GM12878 (cell line): ENCODE measurements around the gene FAM120B. TPM values are rescaled to one million over a fixed set of nuclear protein-coding genes. Genes with fewer than 3 reads are reported as not detected.
"Not testable (repeated sequence)": the region's sequence is repeated elsewhere in the genome, so short reads cannot be mapped to it uniquely, and the experiment has no call there.

Experiments used
- ATAC-seq: fragments of 200-7000 bp; cut with Tn5 transposase; 3 replicates; pipeline ENCODE4 v1.9.1; 2020; ENCODE audit warnings: mild to moderate bottlenecking, moderate library complexity
- BruUV-seq: library from RNA; stranded (reverse); fragments of 400-500 nt; replicated peaks from 2 replicates; lab custom pipeline; 2021; lab: Mats Ljungman, UMichigan
- CTCF ChIA-PET: fragments of 300-600 bp; sonication (Branson Sonifier 250); formaldehyde crosslinking; extraction: SDS; loops from one replicate; lab custom pipeline; 2021; ENCODE audit warnings: inconsistent platforms; lab: Yijun Ruan, JAX
- POLR2A ChIA-PET: fragments of 350-600 bp; formaldehyde crosslinking; extraction: SDS; loops from one replicate; lab custom pipeline; 2021; ENCODE audit warnings: inconsistent platforms; lab: Charles Lee
- RAD21 ChIA-PET: fragments of 300-600 bp; sonication (Branson Sonifier 250); formaldehyde crosslinking; loops from one replicate; lab custom pipeline; 2023; ENCODE audit warnings: antibody characterized with exemption; ENCODE audit not compliant: unreplicated experiment; lab: Charles Lee
- SMC1A ChIA-PET: fragments of 300-600 bp; sonication (Branson Sonifier 250); formaldehyde crosslinking; loops from one replicate; lab custom pipeline; 2023; ENCODE audit not compliant: unreplicated experiment, uncharacterized antibody; lab: Charles Lee
- DNase-seq: peaks from one replicate; pipeline ENCODE4 v3.0.0-alpha.2; 2011; ENCODE audit warnings: low read depth, low spot score
- FAIRE-seq: peaks from 3 replicates; lab custom pipeline; 2011; peaks lifted over from hg19 to GRCh38; lab: Jason Lieb, UNC
- H2AFZ ChIP-seq: 2 replicates; pipeline ENCODE4 v1.6.0; 2011; ENCODE audit warnings: low read depth, low read length, control low read depth; ENCODE audit not compliant: control insufficient read depth
- H3K27ac ChIP-seq: 2 replicates; pipeline ENCODE4 v1.5.1; 2011; ENCODE audit warnings: control low read depth; ENCODE audit not compliant: control insufficient read depth, insufficient read depth
- H3K27me3 ChIP-seq, 2 experiments: replicated peaks in 1 of 2; 2 replicates each; pipeline versions ENCODE4 v1.6.0 to v1.6.1; 2011; ENCODE audit warnings: low read length in 1 of 2; ENCODE audit not compliant: control insufficient read depth in 2 of 2, insufficient read depth in 2 of 2
- H3K36me3 ChIP-seq, 2 experiments: 2 replicates each; pipeline ENCODE4 v1.5.1; 2011; ENCODE audit warnings: low read length in 1 of 2; ENCODE audit not compliant: control insufficient read depth in 2 of 2, insufficient read depth in 2 of 2
- H3K4me1 ChIP-seq: 2 replicates; pipeline ENCODE4 v1.6.1; 2011; ENCODE audit warnings: mild to moderate bottlenecking, low read length, moderate library complexity, mixed read lengths; ENCODE audit not compliant: control insufficient read depth, insufficient read depth
- H3K4me2 ChIP-seq: 2 replicates; pipeline ENCODE4 v1.6.0; 2011; ENCODE audit warnings: control low read depth; ENCODE audit not compliant: control insufficient read depth, insufficient read depth
- H3K4me3 ChIP-seq: fragments of 200-600 bp; sonication (generic); 2 replicates; pipeline ENCODE4 v1.5.1; 2016
- H3K79me2 ChIP-seq: 2 replicates; pipeline ENCODE4 v1.6.0; 2011; ENCODE audit warnings: low read length; ENCODE audit not compliant: control insufficient read depth, insufficient read depth
- H3K9ac ChIP-seq: 2 replicates; pipeline ENCODE4 v1.8.0; 2011; ENCODE audit warnings: low read length, control low read depth, mixed read lengths; ENCODE audit not compliant: control insufficient read depth, insufficient read depth
- H3K9me3 ChIP-seq: replicated peaks from 3 replicates; pipeline ENCODE4 v1.5.1; 2011; ENCODE audit warnings: mild to moderate bottlenecking, low read length; ENCODE audit not compliant: control insufficient read depth, insufficient read depth
- H4K20me1 ChIP-seq: 2 replicates; pipeline ENCODE4 v1.6.0; 2011; ENCODE audit not compliant: control insufficient read depth, insufficient read depth
- CEBPZ ChIP-seq: fragments of 150-350 bp; IDR thresholded peaks from 2 replicates; pipeline ENCODE4 v1.6.1; 2016; ENCODE audit warnings: low read depth, low read length
- CHD4 ChIP-seq: fragments of 200-600 bp; sonication (generic); IDR thresholded peaks from 2 replicates; pipeline ENCODE4 v1.6.1; 2016; ENCODE audit warnings: mild to moderate bottlenecking
- ELK1 ChIP-seq: IDR thresholded peaks from 2 replicates; pipeline ENCODE4 v1.6.1; 2012; ENCODE audit warnings: low read depth, low read length, improper control_type of control experiment
- PAX8 ChIP-seq: fragments of 450-650 bp; IDR thresholded peaks from 2 replicates; pipeline ENCODE4 v1.6.1; 2017; ENCODE audit warnings: mild to moderate bottlenecking, moderate library complexity
- WGBS: methylation state at CpG from one replicate; pipeline ENCODE4 v1.1.6; 2016; ENCODE audit warnings: low lambda C conversion rate; ENCODE audit not compliant: insufficient replicate concordance, insufficient coverage; ENCODE audit errors: missing lambda C conversion rate; 5-methylcytosine and 5-hydroxymethylcytosine counted together
- in situ Hi-C: fragments of 300-500 bp; cut with MboI; formaldehyde crosslinking; loops from 9 replicates; pipeline ENCODE4 v1.14.3; 2018; ENCODE audit warnings: mixed read lengths
- intact Hi-C: fragments of 100-400 bp; cut with micrococcal nuclease; formaldehyde crosslinking; loops from one replicate; pipeline ENCODE4 v1.14.2; 2022; ENCODE audit not compliant: unreplicated experiment
- polyA plus RNA-seq, 11 experiments: library from polyadenylated mRNA; depleted of rRNA in 4 of 11; unstranded in 6 of 11; stranded (reverse) in 5 of 11; fragments of >200 nt; fragmentation: Nextera tagmentation in 4 of 11; fragmentation: Illumina TruSeq in 1 of 11; extraction: Ambion mirVana in 4 of 11; extraction: Trizol in 1 of 11; gene quantifications; 1 replicate in 1 of 11; 2 replicates in 10 of 11; pipeline versions ENCODE4 v1.2.1 to v1.2.3, GENCODE V29; 2011 to 2016; ENCODE audit warnings: inconsistent platforms in 2 of 11, missing spikeins in 2 of 11, low read depth in 1 of 11
- total RNA-seq, 4 experiments: library from RNA; depleted of rRNA in 3 of 4; stranded (reverse); fragments of >200 nt in 3 of 4; fragmentation: Illumina TruSeq in 1 of 4; extraction: Trizol in 1 of 4; gene quantifications; 2 replicates each; pipeline versions ENCODE4 v1.2.1 to v1.2.3, GENCODE V29; 2013 to 2021
- TF ChIP-seq, protein P1 (sequence below): IDR thresholded peaks from 2 replicates; pipeline ENCODE4 v1.6.1; 2012; ENCODE audit warnings: low read depth, low read length, improper control_type of control experiment

The FAM120B gene
- total and polyA plus RNA-seq, 10 of the 15 experiments (the other 5 are each of a cell fraction or from before 2014, with no cell fraction given) = 3.3 to 21.6 (median 15.3) TPM

DNA sequence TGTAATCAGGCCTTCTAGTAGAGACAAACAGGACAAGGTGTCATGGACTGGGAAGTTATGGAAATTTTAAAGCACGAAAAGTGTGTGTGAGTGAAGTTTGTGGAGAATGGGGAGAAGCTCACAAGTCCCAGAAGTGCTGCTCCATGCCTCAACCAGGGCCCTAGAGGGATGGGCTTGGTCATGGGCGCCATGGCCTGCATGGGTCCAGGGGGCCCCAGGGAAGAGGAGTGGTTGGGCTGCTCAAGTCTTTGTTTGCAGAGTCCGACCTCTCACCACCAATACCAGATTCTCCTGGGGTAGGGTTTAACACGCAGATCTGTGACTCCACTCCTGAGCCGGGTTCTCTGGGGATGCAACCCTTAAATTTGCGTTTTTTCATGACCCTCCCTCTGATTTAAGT, 88.4 kb downstream of the FAM120B start (continued):
- TF ChIP-seq CEBPZ = no peak
- no peak for TF ChIP-seq ELK1
- TF ChIP-seq, protein P1, sequence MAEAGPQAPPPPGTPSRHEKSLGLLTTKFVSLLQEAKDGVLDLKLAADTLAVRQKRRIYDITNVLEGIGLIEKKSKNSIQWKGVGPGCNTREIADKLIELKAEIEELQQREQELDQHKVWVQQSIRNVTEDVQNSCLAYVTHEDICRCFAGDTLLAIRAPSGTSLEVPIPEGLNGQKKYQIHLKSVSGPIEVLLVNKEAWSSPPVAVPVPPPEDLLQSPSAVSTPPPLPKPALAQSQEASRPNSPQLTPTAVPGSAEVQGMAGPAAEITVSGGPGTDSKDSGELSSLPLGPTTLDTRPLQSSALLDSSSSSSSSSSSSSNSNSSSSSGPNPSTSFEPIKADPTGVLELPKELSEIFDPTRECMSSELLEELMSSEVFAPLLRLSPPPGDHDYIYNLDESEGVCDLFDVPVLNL = no peak
- TF ChIP-seq CHD4 = no peak
- no peak for TF ChIP-seq PAX8
- TF ChIP-seq, all 136 proteins: peak for 0

DNA sequence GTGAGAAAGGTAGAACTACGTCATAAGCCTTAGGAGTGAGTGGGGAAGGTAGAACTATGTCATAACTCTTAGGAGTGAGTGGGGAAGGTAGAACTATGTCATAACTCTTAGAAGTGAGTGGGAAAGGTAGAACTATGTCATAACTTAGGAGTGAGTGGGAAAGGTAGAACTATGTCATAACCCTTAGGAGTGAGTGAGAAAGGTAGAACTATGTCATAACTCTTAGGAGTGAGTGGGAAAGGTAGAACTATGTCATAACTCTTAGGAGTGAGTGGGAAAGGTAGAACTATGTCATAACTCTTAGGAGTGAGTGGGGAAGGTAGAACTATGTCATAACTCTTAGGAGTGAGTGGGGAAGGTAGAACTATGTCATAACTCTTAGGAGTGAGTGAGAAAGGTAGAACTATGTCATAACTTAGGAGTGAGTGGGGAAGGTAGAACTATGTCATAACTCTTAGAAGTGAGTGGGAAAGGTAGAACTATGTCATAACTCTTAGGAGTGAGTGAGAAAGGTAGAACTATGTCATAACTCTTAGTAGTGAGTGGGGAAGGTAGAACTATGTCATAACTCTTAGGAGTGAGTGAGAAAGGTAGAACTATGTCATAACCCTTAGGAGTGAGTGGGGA, 92.3 kb downstream of the FAM120B start:
- CTCF ChIA-PET, POLR2A ChIA-PET: not testable (repeated sequence)

More for the DNA sequence above, 92.3 kb downstream of the FAM120B start:
- FAIRE-seq, intact Hi-C loops, BruUV-seq, SMC1A ChIA-PET, H3K27ac ChIP-seq, H3K9ac ChIP-seq, DNase-seq, in situ Hi-C loops, H3K27me3 ChIP-seq, H3K4me2 ChIP-seq, H3K9me3 ChIP-seq, ATAC-seq, H3K4me3 ChIP-seq, H3K4me1 ChIP-seq, H4K20me1 ChIP-seq, H3K79me2 ChIP-seq, RAD21 ChIA-PET, H2AFZ ChIP-seq: not testable (repeated sequence)
- peaks cover 6 to 38% of the 10 kb centered on the region in 2 experiments for H3K36me3 ChIP-seq
- WGBS = 93% methylated on average over 1 of the region's 1 CpG
